MM.1S (cell line): Measurements from ENCODE around the gene SIRT2.
"Not testable (repeated sequence)": the region's sequence is repeated elsewhere in the genome, so short reads cannot be mapped to it uniquely, and the experiment has no call there.

Experiments
- DNase-seq: peaks from one replicate; pipeline ENCODE4 v3.0.0-alpha.2; 2015
- H2AFZ ChIP-seq: fragments of 300-600 bp; sonication (generic); 2 replicates; pipeline ENCODE4 v1.6.0; 2016; ENCODE audit warnings: antibody characterized with exemption, low read length
- H3F3A ChIP-seq: fragments of 300-600 bp; sonication (generic); 2 replicates; pipeline ENCODE4 v1.6.1; 2016; ENCODE audit warnings: mild to moderate bottlenecking, antibody characterized with exemption, low read length, moderate library complexity, mixed read lengths; ENCODE audit not compliant: insufficient read depth
- H3K27ac ChIP-seq: fragments of 300-600 bp; sonication (generic); 2 replicates; pipeline ENCODE4 v1.5.1; 2016; ENCODE audit warnings: mild to moderate bottlenecking, low read length
- H3K27me3 ChIP-seq: fragments of 300-600 bp; sonication (generic); replicated peaks from 2 replicates; pipeline ENCODE4 v1.6.0; 2016; ENCODE audit warnings: low read length; ENCODE audit not compliant: insufficient read depth
- H3K36me3 ChIP-seq: fragments of 300-600 bp; sonication (generic); replicated peaks from 2 replicates; pipeline ENCODE4 v1.6.1; 2016; ENCODE audit warnings: mild to moderate bottlenecking, low read length, mixed read lengths; ENCODE audit not compliant: insufficient read depth
- H3K4me1 ChIP-seq: fragments of 300-600 bp; sonication (generic); 2 replicates; pipeline ENCODE4 v1.6.1; 2016; ENCODE audit warnings: low read length, mixed read lengths
- H3K4me2 ChIP-seq: fragments of 300-600 bp; sonication (generic); 2 replicates; pipeline ENCODE4 v1.6.0; 2016; ENCODE audit warnings: low read depth, low read length
- H3K4me3 ChIP-seq: fragments of 300-600 bp; sonication (generic); 2 replicates; pipeline ENCODE4 v1.5.1; 2016; ENCODE audit warnings: low read length, mixed read lengths
- H3K79me2 ChIP-seq: fragments of 300-600 bp; sonication (generic); 2 replicates; pipeline ENCODE4 v1.6.1; 2016; ENCODE audit warnings: mixed run types, low read length, mixed read lengths
- H3K9ac ChIP-seq: fragments of 300-600 bp; sonication (generic); 2 replicates; pipeline ENCODE4 v1.6.1; 2016; ENCODE audit warnings: low read length, mixed read lengths
- H3K9me2 ChIP-seq: fragments of 300-600 bp; sonication (generic); replicated peaks from 2 replicates; pipeline ENCODE4 v1.6.1; 2016; ENCODE audit warnings: mild to moderate bottlenecking, low read length, mixed read lengths; ENCODE audit not compliant: insufficient read depth
- H3K9me3 ChIP-seq: fragments of 300-600 bp; sonication (generic); replicated peaks from 2 replicates; pipeline ENCODE4 v1.6.1; 2016; ENCODE audit warnings: mild to moderate bottlenecking, low read length, mixed read lengths; ENCODE audit not compliant: insufficient read depth
- H4K20me1 ChIP-seq: fragments of 300-600 bp; sonication (generic); 2 replicates; pipeline ENCODE4 v1.6.1; 2016; ENCODE audit warnings: mild to moderate bottlenecking, low read length, moderate library complexity, mixed read lengths; ENCODE audit not compliant: insufficient read depth
- CTCF ChIP-seq: fragments of 300-600 bp; sonication (generic); IDR thresholded peaks from 2 replicates; pipeline ENCODE4 v1.5.1; 2016; ENCODE audit warnings: antibody characterized with exemption, low read length, mixed read lengths
- EZH2 ChIP-seq: fragments of 300-600 bp; sonication (generic); optimal IDR thresholded peaks from 2 replicates; pipeline ENCODE3; 2017; ENCODE audit warnings: low read depth, mild to moderate bottlenecking, antibody characterized with exemption, low read length, mixed read lengths
- EZH2phosphoT487 ChIP-seq: fragments of 300-600 bp; sonication (generic); IDR thresholded peaks from 2 replicates; pipeline ENCODE4 v1.6.1; 2018; ENCODE audit warnings: antibody characterized with exemption, low read length

SIRT2 gene

GRCh38 chr19:38875656-38876395, 23.6 kb downstream of the SIRT2 start:
- Histone ChIP-seq H3K27ac (no peak overlapping the region), H3K9ac (no peak overlapping the region), H2AFZ (no peak overlapping the region), H3K4me3 (no peak overlapping the region), H3F3A (peaks cover 21% of the 10 kb centered on the region), H3K27me3 (no peaks in the 10 kb centered on the region), H3K9me2 (no peaks in the 10 kb centered on the region), H3K36me3 (no peaks in the 10 kb centered on the region), H3K4me2 (no peak overlapping the region), H3K79me2 (no peaks in the 10 kb centered on the region; the same call in 1 of the 2 replicates), H3K4me1 (peaks cover 18% of the 10 kb centered on the region), H4K20me1 (no peaks in the 10 kb centered on the region), H3K9me3 (no peaks in the 10 kb centered on the region)
- DNase-seq: no peak
- TF ChIP-seq EZH2 (no peak), CTCF (no peak), EZH2phosphoT487 (no peak)

- not testable (repeated sequence) for H2AFZ ChIP-seq, H3K36me3 ChIP-seq, H3K79me2 ChIP-seq, H3K27ac ChIP-seq, H3K4me3 ChIP-seq, DNase-seq, H3K9ac ChIP-seq, H3K4me2 ChIP-seq, H4K20me1 ChIP-seq, H3K4me1 ChIP-seq, H3K27me3 ChIP-seq, H3K9me3 ChIP-seq, H3K9me2 ChIP-seq
- peaks cover 13% of the 10 kb centered on the region for H3F3A ChIP-seq
Observed at GRCh38 chr19:38873400-38873799, 26.0 kb downstream of the SIRT2 start.

DNA sequence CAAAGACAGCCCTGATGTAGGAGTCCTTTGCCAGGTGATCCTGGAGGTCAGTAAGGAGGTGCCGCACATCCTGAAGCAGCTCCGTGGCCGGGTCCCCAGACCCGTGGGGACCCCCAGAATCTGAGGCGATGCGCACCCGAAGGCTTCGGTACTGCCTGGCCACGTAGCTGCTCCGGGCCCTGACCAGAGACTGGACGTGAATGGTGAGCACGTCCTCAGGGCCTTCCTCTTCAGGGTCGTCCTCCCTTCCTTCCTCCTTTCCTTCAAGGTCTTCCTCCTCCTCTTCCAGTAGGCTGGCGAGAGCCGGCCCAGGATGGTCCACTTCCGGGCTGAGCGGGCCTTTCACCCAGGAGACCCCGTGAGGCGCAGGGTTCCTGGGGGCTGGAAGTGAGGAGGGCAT, 28.8 kb downstream of the SIRT2 start:
- Histone ChIP-seq H2AFZ (no peak overlapping the region), H3K27me3 (no peaks in the 10 kb centered on the region), H3F3A (no peaks in the 10 kb centered on the region), H3K79me2 (no peaks in the 10 kb centered on the region), H4K20me1 (no peaks in the 10 kb centered on the region), H3K9me2 (no peaks in the 10 kb centered on the region), H3K9ac (no peak overlapping the region), H3K9me3 (no peaks in the 10 kb centered on the region), H3K4me2 (no peak overlapping the region), H3K36me3 (no peaks in the 10 kb centered on the region), H3K4me1 (no peaks in the 10 kb centered on the region), H3K27ac (no peak overlapping the region), H3K4me3 (no peak overlapping the region)
- no peak for DNase-seq
- TF ChIP-seq CTCF (no peak), EZH2 (no peak), EZH2phosphoT487 (no peak)
